A549 treated with ZK216348 at 1 μM for 4 hours (cell line): ENCODE measurements around the gene ADPRH. TPM values are rescaled to one million over a fixed set of nuclear protein-coding genes. Genes with fewer than 3 reads are reported as not detected.

Experiments
- total RNA-seq: library from RNA; stranded (reverse); fragments of 200-300 nt; extraction: Qiagen RNA extraction; gene quantifications from 5 replicates; pipeline ENCODE4 v1.2.3, GENCODE V29; 2022; ENCODE audit warnings: low read depth

The ADPRH gene
- 2.3 to 3.7 TPM (median 2.9 TPM) in 5 replicates for total RNA-seq

GRCh38 chr3:119579366-119580066 lies at the start of gene ADPRH:
Gene ADPRH (plus strand): TSS chr3:119579492. CDS start chr3:119582170, 2,678 bp downstream.

GRCh38 chr3:119559441-119559963 lies 19.8 kb upstream of the ADPRH start, which contains the start of gene CD80:
Gene CD80 (minus strand): TSS chr3:119559614. CDS start chr3:119557728, 1,886 bp downstream.

GRCh38 chr3:119597548-119598288 lies 18.4 kb downstream of the ADPRH start, which contains the start of gene PLA1A:
Gene PLA1A (plus strand): TSS chr3:119597885. CDS start chr3:119597914, 29 bp downstream.

Other genes starting within 250 kb of the ADPRH start
- gene TMEM39A, start 115.9 kb upstream of the ADPRH start, total RNA-seq: 14.6 to 27.8 TPM (median 22.9 TPM) in 5 replicates
- 7.6 to 10.4 TPM (median 8.6 TPM) in 5 replicates for gene POGLUT1, start 110.5 kb upstream of the ADPRH start, total RNA-seq
- 65.5 to 87.2 TPM (median 77.8 TPM) in 5 replicates for gene TIMMDC1, start 80.9 kb upstream of the ADPRH start, total RNA-seq
- gene CD80, start 19.9 kb upstream of the ADPRH start, total RNA-seq: not detected in 5 replicates
- gene PLA1A, start 18.4 kb downstream of the ADPRH start, total RNA-seq: 0.21 to 0.38 TPM (median 0.21 TPM) in 5 replicates
- 0.13 to 0.73 TPM (median 0.37 TPM) in 4 of 5 replicates, not detected in the other for gene POPDC2, start 81.1 kb downstream of the ADPRH start, total RNA-seq
- gene COX17, start 97.9 kb downstream of the ADPRH start, total RNA-seq: 90.1 to 128 TPM (median 107 TPM) in 5 replicates
- 0.12 to 1.4 TPM (median 0.57 TPM) in 5 replicates for gene CFAP91, start 123.5 kb downstream of the ADPRH start, total RNA-seq
- gene NR1I2, start 202.6 kb downstream of the ADPRH start, total RNA-seq: not detected in 5 replicates